Glomerular endothelial cell (primary cell): Measurements from ENCODE around the gene ZBED4. TPM values are rescaled to one million over a fixed set of nuclear protein-coding genes. Genes with fewer than 3 reads are reported as not detected.

Source experiments
- DNase-seq: peaks from one replicate; pipeline ENCODE4 v3.0.0-alpha.2; 2011; ENCODE audit warnings: low read depth, low spot score; ENCODE audit errors: extremely low read depth
- total RNA-seq: library from RNA; depleted of rRNA; stranded (reverse); fragments of >200 nt; gene quantifications from 2 replicates; pipeline ENCODE4 v1.2.3, GENCODE V29; 2015

Gene ZBED4
- total RNA-seq, 1 donor from 2014 or later: 25.9 TPM

DNA sequence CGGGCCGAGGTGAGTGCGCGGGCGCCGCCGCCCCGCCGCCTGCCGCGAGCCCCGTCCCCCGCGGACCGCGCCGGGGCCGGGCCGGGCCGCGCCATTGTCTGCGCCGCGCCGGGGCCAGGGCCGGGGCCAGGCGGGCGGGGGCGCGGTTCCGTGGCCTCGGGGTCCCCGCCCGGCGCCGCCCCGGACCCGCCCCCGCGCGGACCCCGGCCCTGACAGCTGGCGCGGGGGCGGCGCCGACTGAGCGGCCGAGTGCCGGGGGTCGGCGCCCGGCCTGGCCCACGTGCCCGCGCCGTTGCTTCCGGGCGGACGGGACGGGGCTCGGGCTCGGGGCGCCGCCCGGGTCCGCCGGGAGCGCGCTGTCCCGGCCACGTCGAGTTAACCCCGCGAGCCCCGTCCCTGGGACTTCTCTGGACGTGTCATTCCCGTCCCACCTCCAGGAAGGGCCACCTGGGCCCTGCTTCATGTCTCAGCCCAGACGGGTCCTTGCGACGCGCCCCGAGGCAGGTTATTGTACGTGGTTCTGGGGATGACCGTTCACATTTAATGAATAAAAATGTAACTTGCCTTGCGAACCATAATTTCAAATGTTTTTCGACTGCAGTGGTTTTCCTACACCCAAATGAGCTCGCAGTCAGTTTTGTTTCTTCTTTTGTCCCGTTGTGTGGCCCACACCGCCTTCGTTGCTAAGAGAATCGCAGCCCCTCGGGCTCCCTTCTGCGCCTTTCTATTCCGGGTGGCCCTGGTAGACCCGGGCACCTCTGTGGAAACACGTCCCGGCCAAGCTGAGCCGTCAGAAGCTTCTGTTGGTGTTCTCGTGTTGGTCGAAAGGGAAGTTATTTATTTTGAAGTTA is 562 bp downstream of the ZBED4 start:
- DNase-seq: no peak

DNA sequence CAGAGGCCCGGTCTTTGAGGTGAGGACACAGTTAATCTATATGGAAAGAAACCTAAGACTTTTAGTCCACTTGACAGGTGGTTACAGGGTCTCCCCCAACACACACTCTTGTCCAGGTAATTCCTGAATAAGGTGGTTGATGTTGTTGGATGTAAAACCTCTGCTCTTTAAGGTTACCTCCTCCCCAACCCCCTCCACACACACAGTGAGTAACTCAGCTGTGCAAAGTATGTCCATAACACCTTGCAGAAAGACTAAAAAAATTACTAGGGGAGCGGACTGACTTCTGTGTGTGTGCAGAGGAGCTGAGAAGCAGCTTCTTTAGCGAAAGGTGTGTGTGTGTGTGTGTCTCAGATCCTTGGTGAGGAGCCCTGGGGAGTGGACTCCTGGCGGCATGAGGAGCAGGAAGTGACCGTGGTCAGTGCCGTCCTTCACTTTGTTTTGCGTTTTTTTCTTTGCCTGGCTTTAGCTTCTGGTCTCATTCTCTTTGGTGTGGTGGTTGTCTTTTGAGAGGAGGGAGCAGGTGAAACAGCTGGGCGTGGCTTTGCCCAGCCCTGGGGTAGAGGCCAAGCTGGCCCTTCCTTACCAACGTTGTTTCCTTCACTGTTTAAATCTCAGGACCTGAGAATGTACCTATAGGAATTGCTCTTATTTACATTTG is 1.7 kb downstream of the ZBED4 start:
- DNase-seq: no peak

DNA sequence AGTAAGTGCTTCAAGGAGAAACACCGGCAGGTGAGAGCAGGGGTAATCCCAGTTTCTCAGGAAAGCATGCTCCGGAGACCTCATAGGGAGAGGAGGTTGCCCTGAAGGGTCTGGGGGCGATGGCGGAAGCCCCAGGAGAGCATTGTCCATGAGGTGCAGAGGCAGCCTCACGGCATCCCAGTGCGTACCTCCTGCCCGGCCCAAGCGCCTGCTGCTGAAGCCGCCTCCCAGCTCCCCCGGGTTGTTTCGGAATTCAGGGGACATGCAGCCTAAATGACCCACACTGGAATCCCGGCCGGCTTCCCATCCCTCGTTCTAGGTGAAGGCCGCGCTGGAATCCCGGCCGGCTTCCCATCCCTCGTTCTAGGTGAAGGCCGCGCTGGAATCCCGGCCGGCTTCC is 2.7 kb downstream of the ZBED4 start:
- DNase-seq: no peak

DNA sequence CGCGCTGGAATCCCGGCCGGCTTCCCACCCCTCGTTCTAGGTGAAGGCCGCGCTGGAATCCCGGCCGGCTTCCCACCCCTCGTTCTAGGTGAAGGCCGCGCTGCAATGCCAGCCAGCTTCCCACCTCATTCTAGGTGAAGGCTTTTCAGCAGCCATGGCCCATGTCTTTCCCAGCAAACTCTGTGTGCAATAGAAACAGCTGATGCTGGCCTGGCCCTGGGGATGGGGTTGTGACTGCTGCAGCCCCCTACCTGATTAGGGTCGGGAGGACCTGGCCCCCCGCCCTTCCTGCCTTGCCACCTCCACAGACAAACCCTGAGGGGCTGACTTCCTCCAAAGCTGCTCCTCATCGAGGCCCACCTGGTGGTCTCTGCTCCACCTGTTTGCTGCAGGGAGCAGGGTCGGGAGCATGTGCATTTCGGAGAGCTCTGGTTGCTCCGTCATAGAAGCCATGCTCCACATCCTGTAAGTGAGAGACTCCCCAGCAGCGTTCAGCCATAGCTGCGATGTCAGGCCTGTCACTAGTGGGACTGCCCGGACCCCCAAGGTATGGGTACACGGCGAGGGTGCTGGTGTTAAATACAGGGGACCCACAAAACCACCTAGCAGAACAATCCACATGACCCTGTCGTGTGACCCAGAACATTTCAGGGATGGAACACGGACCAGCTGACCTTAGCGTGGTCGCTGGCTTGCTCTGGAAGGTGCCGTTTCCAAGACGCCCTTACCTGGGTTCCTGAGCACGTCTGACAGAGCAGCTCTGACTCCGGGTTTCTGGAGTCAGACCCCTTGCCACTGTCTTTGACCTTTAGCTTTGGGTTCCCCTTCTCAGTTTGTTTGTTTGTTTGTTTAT is 3.3 kb downstream of the ZBED4 start:
- DNase-seq: no peak

DNA sequence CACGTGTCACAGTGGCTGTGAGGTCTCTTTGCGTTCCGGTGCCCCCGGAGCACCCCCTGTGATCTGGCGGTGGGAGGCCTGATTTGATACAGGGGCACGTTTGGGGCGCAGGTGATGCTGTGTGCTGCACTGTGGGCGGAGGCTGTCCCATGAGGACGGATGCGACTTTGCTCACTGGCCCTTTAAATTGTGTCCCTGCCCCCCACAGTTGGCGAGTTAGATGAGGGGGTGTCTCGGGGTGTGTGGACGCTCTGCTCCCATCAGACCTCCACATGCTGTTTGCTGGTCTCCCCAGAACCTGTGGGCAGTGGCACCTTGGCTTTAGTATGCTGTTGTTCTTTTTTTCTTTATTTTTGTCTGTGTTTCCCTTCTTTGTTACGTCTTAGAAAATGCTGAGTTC is 5.2 kb downstream of the ZBED4 start:
- no peak for DNase-seq

DNA sequence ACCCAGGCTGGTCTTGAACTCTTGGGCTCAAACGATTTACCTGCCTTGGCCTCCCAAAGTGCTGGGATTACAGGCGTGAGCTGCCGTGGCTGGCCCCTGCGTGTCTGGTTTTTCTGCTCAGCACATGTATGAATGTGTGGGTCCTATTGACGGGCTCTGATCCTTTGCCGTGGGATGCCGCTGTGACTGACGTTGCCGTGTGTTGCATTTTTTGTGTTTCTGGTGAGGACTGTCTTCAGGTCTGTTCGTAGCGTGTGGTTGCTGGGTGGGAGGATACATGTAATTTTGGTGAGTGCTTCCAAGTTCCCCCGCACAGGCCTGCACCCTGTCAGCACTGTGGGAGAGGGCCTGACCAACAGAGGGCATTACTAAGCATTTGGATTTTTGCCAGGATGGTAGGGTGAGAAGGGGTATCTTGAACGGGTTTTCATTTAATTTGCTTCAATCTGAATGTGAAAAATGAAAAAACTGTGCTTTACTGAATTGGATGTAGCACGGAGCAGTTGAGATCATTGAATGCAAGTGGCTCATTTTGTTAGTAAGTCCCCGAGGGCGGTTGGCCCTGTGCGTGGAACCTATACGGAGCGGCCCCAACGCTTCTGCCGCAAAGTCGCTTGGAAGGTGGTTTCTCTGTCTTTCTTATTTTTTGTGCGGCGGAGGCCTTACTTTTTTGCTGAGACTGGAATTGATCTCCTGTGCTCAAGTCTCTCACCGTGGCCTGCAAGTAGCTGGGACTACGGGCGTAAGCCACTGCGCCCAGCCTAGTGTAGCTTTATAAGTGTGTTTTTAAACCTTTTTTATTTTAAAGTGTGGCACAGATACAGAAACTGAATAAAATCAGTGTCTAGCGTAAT is 8.2 kb downstream of the ZBED4 start:
- no peak for DNase-seq

DNA sequence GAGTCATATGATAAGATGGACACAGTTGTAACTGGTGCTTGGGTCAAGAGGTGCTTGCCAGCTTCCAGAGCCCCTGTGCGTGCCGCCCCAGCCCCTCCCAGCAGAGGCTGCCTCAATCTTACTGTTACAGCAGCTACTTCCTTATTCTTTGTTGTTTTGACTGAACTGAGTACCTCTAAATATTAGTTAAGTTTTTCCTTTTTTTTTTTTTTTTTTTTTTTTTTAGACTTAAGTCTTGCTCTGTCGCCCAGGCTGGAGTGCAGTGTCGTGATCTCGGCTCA is 8.8 kb downstream of the ZBED4 start:
- DNase-seq: no peak

DNA sequence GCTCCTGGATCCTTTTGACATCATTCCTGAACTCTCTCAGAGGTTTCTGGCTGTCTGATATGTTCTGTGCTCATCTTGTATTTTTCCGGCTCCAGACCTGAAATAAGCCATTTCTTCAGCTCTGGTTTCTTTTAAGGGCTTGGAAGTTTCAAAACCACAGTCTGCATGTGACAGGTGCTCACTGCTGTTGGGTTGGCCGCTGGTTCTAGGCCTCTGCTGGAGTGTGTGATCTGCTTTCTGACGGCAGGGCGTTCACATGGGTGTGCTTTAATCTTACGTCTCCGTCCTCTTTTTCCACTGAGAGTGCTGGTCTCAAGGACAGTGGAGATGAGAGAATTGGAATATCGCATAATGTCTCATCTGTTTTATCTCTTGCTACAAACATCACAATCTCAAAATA is 10.3 kb downstream of the ZBED4 start:
- no peak for DNase-seq

DNA sequence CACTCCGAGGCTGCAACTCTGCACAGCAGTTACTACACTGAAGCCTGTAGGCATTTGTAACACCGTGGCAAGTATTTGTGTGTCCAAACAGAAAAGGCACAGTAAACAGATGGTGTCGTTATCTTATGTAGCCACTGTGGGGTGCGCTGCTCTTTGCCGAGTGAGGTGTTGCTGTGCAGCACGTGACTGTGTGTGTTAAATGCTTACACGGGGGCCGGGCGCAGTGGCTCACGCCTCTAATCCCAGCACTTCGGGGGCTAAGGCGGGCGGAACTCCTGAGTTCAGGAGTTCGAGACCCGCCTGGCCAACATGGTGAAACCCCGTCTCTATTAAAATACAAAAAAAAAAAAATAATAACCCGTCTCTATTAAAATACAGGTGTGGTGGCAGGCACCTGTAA is 11.5 kb downstream of the ZBED4 start:
- no peak for DNase-seq

DNA sequence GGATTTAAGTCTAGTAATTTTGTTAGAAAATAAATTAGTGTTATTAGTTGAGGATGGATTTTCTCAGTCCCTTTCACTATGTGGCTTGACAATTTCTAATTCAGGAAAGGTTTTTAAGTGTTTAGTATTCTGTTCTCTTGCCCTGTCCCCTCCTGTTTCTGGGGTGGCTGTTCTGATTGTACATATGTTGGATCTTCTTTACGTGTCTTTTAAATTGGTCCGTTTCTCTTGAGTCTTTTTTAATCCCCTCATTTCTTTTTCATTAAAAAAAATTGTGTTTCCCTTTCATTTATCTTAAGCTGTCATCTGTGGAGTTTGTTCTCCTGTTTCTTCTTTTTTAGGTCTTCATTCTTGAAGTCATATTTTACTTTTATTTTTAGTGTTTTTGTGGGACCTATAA is 12.5 kb downstream of the ZBED4 start:
- no peak for DNase-seq

DNA sequence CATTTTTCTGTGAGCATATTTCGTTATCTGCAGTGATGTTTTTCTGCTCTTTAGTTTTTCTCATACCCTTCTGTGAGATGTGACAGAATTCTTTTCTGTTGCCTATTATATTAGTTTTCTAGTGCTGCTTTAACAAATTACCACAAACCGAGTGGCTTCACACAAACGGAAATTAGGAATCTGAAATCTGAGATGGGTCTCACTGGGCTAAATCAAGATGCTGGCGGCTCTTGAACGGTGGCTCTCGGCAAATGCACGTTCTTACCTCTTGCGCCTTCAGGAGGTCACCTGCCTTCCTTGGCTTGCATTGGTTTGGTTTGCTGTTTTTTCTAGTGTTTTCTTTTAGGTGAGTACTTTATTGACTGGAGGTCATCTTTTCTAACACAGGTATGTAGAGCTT is 13.0 kb downstream of the ZBED4 start:
- DNase-seq: no peak

DNA sequence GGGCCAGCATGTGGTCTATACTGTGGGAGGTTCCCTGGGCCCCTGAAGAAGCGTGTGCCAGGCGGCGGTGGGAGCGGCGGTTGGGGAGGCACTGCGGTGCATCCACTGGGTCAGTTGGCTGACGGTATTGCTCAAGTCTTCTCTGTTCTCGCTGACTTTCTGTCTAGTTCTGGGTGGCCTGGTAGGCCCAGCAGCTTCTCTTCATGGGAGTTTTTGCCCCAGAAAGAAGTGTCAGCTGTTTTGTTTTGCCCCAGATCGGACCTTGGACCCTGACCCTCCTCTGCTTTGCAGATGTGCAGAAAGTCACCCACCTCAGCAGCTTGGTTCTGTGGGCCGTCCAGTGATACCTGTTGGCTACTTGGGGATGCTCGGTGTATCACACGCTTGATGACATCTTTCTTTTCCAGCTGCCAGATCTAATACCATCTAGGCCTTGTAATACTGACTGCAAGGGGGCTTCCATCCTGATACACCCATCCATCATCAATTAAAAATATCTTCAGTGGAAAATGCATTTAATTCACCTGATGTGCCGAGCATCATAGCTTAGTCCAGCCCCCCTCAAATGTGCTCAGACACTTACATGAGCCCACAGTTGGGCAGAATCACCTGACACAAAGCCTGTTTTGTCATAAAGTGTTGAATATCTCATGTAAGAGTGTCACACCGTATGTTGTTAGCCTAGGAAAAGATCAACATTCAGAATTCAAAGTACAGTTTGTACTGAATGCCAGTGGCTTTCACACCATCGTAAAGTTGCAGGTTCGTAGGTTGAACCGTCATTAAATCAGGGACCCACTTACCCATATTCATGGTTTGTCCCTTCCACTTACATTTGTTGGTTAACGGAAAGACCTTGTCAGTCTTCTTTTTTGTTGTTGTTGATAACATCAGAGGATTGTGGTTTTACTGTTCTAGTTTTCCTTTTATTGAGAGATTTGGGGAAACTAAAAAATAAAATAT is 13.9 kb downstream of the ZBED4 start:
- no peak for DNase-seq

DNA sequence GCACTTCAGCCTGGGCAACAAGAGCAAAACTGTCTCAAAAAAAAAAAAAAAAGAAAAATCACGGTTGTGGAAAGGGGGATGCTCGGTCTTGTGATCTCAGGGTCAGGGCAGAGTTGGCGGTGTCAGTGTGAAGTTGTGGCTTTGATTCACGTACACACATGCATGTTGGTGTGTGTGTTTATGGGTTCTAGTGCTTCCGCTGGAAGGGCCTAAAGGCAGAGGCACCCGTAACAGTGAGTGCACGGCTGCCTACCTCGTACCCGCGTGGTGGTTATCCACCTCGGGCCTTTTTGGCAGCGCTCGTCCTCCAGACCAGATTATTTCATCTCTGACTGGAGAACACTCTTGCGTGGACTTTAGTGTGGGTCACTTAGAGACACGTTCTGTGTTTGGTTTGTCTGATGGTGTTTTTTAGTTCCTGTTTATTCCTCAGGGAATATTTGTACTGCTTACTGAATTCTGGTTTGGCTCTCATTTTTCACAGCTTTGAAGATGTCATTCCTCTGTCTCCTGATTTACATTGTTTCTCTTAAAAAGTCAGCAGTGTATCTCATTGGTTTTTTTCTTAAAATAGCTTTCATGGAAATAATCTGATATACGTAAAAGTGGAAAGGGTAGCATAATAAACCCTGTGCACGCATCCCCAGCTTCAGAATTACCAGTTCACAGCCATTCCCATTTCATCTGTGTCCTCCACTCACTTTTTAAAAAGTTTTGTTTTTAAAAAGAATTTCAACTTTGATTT is 15.6 kb downstream of the ZBED4 start:
- DNase-seq: no peak

DNA sequence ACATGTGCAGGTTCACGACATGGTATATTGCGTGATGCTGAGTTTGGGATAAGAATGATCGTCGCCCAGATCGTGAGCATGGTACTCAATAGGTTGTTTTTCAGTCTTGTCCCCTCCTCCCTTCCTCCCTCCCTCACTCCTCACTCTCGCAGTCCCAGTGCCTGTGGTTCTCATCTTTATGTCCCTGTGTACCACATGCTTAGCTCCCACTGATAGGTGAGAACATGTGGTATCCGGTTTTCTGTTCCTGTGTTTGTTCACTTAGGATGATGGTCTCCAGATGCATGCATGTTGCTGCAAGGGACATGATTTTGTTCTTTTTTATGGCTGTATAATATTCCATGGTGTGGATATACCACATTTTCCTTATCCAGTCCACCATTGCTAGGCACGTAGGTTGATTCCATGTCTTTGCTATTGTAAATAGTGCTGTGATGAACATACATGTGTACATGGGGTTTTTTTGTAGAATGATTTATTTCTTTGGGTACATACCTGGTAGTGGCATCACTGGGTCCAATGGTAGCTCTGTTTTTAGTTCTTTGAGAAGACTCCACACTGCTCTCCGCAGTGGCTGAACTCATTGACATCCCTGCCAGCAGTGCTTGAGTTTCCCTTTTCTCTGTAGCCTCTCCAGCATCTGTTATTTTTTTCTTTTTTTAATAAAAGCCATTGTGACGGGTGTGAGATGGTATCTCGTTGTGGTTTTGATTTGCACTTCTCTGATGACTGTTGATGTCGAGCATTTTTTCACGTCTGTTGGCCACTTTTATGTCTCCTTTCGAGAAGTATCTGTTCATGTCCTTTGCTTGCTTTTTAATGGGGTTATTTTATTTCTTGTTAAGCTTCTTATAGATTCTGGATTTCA is 16.4 kb downstream of the ZBED4 start:
- no peak for DNase-seq

DNA sequence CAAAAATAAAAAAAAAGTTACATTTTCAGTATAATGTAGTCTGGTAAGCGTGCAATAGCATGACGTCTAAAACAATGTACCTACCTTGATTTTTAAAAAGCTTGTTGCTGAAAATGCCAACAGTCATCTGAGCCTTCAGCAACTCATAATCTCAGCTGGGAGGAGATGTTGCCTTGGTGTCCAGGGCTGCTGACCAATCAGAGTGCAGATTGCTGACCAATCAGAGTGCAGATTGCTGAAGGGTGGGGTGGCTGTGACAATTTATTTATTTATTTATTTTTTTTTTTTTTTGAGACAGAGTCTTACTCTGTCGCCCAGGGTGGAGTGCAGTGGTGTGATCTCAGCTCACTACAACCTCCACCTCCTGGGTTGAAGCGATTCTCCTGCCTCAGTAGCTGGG is 17.8 kb downstream of the ZBED4 start:
- no peak for DNase-seq

DNA sequence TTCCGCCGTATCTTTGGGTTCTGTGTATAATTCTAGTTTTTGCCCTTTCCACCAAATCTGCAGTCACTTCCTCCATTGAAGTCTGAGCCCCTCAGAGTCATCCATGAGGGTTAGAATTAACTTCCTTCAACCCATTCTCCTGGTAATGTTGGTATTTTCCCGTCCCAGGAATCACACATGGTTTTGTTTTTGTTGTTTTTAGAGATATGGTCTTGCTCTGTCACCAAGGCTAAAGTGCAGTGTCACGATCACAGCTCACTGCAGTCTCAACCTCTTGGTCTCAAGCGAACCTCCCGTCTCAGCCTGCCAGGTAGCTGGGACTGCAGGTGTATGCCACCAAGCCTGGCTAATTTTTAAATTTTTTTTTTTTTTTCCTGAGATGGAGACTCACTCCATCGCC is 18.7 kb downstream of the ZBED4 start:
- no peak for DNase-seq

DNA sequence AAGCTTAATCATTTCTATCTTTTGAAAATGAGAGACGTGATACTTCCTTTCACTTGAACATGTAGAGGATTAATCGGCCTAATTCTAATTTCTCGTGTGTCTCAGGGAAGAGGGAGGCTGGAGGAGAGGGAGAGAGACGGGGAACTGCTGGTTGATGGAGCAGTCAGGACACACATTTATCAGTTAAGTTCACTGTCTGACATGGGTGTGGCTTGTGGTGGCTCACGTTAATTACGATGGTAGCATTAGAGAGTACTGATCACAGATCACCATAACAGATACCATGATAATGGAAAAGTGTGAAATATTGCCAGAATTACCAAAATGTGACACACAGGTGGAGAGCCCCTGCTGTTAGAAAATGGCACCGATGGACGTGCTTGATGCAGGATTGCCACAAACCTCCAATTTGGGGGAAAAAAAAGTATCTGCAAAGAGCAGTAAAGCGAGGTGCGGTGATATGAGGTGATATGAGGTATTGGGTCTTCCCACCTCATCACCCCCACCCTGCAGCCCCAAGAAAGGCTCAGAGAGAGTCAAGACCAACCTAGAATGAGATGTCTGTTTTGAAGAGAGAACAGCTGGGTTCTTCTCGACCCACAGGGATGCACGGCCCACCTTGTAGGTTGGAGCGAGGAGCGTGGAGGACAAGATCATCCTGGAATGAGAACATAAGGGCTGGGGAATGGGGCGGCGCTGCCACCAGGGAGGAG is 19.7 kb downstream of the ZBED4 start:
- DNase-seq: no peak
